ENCODE data around the gene TP53TG3.
"Not testable (repeated sequence)": the region's sequence is repeated elsewhere in the genome, so short reads cannot be mapped to it uniquely, and the experiment has no call there.

The TP53TG3 gene, protein sequence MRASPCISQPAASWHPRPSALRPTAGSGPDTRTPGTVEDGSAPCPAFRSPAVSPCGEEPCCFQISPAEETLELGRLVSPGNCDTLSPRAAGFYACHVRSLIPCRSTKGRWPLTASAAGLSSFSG

DNA sequence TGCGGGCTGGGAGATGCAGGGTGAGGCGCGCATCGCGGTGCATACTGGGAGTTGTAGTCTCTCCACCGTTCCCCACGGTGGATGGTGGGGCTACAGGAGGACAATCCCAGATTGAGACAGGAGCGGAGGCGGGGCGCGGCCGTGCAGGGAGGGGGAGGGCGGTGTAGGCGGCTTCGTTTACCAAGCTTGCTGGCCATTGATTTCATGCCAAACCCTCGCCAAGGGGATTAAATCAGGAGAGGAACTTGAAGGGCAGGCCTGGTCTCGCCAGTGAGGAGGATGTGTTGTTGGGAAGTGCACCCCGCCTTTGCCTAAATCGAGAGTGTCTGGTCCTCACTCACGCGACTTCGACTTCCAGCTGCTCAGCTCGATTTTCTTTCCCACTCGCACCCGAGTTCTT is at the start of gene TP53TG3:
Gene TP53TG3 (minus strand): TSS at position 101 of the 400 bp plus-strand sequence. CDS start 68 bp downstream, at position 33.
- not testable (repeated sequence) for DNase-seq

DNA sequence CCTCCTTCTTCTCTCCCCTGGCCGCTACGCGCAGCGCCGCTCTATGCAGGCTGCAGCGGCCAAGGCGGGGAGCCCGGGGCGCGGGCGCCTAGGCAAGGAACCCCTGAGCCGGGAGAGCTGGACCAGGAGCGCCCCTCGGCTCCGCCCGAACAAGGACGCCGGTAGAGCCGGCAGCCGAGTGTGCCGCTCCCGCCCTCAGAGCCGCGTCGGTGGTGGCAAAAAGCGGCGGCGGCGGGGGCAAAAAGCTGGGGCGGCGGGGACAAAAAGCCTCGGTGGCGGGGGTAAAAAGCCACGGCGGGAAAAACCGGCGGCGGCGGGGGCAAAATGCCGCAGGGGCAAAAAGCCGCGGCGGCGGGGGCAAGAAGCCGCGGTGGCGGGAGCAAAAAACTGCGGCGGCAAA is 25.1 kb downstream of the TP53TG3 start:
- not testable (repeated sequence) for DNase-seq

DNA sequence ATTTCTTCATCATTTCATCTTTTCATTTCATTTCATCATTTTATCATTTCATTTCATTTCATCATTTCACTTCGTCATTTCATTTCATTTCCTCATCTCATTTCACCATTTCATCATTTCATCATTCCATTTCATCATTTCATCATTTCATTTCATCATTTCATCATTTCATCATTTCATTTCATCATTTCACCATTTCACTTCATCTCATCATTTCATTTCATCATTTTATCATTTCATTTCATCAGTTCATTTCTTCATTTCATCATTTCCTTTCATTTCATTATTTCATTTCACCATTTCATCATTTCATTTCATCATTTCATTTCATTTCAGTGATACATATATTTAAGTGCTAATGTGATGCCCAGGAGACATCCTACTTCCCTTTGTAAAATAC is 28.4 kb downstream of the TP53TG3 start:
- not testable (repeated sequence) for DNase-seq

DNA sequence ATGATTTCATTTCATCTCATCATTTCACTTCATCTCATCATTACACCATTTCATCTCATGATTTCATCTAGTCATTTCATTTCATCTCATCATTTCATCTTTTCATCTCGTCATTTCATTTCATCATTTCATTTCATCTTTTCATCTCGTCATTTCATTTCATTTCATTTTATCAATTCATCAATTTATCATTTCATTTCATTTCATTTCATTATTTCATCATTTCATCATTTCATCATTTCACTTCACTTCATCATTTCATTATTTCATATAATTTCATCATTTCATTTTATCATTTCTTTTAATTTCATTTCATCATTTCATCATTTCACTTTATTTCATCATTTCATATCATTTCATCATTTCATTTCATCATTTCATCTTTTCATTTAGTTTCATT is 29.2 kb downstream of the TP53TG3 start:
- DNase-seq: not testable (repeated sequence)

DNA sequence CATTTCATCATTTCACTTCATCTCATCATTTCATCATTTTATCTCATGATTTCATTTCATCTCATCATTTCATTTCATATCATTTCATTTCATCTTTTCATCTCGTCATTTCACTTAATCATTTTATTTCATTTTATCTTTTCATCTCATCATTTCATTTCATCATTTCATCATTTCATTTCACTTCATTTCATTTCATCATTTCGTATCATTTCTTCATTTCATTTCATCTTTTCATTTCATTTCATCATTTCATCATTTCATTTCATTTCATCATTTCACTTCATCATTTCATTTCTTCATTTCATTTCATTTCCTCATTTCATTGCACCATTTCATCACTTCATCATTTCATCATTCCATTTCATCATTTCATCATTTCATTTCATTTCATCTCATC is 29.8 kb downstream of the TP53TG3 start:
- not testable (repeated sequence) for DNase-seq

DNA sequence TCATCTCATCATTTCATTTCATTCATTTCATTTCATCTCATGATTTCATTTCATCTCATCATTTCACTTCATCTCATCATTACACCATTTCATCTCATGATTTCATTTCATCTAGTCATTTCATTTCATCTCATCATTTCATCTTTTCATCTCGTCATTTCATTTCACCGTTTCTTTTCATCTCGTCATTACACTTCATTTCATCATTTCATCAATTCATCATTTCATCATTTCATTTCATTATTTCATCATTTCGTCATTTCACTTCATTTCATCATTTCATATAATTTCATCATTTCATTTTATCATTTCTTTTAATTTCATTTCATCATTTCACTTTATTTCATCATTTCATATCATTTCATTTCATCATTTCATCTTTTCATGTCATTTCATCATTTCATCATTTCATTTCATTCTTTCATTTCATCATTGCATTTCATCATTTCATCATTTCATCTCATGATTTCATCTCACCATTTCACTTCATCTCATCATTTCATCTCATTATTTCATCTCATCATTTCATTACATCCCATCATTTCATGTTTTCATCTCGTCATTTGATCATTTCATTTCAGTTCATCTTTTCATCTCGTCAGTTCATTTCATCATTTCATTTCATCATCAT is 30.6 kb downstream of the TP53TG3 start:
- DNase-seq: not testable (repeated sequence)

DNA sequence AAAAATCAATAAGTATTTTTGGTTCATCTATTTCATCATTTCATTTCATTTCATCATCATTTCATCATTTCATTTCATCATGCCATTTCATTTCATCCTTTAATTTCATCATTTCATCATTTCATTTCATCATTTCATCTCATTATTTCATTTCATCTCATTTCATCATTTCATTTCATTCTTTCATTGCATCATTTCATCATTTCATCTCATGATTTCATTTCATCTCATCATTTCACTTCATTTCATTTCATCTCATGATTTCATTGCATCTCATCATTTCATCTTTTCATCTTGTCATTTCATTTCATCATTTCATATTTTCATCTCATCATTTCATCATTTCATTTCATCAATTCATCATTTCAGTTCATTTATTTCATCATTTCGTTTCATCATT is 31.2 kb downstream of the TP53TG3 start:
- not testable (repeated sequence) for DNase-seq

DNA sequence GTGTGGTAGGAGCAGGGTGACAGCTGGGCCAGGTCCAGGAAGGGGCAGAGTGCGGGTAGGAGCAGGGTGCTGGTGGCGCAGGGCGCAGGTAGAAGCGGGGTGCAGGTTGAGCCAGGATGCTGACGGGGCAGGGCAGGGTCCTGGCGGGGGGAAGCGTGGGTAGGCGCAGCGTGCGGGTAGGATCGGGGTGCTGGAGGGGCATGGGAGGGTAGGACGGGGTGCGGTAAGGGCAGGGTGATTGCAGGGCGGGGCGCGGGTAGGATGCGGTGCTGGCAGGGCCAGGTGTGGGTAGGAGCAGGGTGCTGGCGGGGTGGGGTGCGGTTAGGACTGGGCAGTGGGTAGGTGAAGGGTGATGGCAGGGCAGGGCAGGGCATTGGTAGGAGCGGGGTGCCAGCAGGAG is 38.4 kb downstream of the TP53TG3 start:
- not testable (repeated sequence) for DNase-seq

DNA sequence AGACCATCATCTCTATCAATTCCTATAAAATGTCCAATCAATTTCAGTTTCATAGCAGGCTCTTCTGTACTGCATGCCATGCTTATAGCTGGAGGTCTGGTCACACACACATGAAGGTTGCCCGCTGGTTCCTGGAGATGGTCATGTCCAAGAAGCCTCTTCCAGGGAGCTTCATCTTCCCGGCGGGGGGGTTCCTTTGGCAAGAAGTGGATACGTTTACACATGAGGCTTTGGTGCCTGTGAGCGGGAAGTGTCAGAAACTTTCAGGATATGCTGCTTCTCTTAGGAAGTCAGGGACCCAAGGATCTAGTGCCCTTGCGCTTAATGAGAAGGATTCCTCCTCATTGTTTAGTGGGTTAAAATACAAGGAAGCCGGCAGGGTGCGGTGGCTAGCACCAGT is 43.9 kb downstream of the TP53TG3 start:
- DNase-seq: not testable (repeated sequence)
